CD8-positive, alpha-beta memory T cell (primary cell): Measurements from ENCODE around the gene TARDBP. TPM values are rescaled to one million over a fixed set of nuclear protein-coding genes. Genes with fewer than 3 reads are reported as not detected.

Experiments
- CTCF ChIA-PET: fragments of 350-600 bp; sonication (Branson Sonifier 250); formaldehyde crosslinking; loops from one replicate; lab custom pipeline; 2021; ENCODE audit warnings: antibody characterized with exemption; lab: Charles Lee
- POLR2A ChIA-PET: fragments of 350-600 bp; sonication (Branson Sonifier 250); formaldehyde crosslinking; loops from one replicate; lab custom pipeline; 2021; ENCODE audit warnings: antibody characterized with exemption; lab: Charles Lee
- DNase-seq, 5 donors: peaks; one replicate each; pipeline versions ENCODE4 v3.0.0 to v3.0.0-alpha.2; 2020 to 2022; ENCODE audit warnings: mixed read lengths in 1 of 5
- H3K27ac ChIP-seq: one replicate; pipeline ENCODE4 v1.7.0; 2013; ENCODE audit warnings: low read depth, mild to moderate bottlenecking, low read length, moderate library complexity
- H3K27me3 ChIP-seq: 2 replicates; pipeline ENCODE4 v1.7.0; 2013; ENCODE audit warnings: low read length, mild to moderate bottlenecking; ENCODE audit not compliant: insufficient read depth, poor library complexity, severe bottlenecking
- H3K36me3 ChIP-seq: 2 replicates; pipeline ENCODE4 v1.7.0; 2013; ENCODE audit warnings: mild to moderate bottlenecking, low read length, moderate library complexity; ENCODE audit not compliant: insufficient read depth
- H3K4me1 ChIP-seq: 2 replicates; pipeline ENCODE4 v1.7.0; 2013; ENCODE audit warnings: mild to moderate bottlenecking, low read length, moderate library complexity; ENCODE audit not compliant: insufficient read depth
- H3K4me3 ChIP-seq: 2 replicates; pipeline ENCODE4 v1.7.0; 2013; ENCODE audit warnings: mild to moderate bottlenecking, low read length
- H3K9me3 ChIP-seq: 2 replicates; pipeline ENCODE4 v1.7.0; 2013; ENCODE audit warnings: mild to moderate bottlenecking, low read length
- H3K27ac Mint-ChIP-seq, 8 donors: one replicate each; pipeline ENCODE4 v1.8.0; 2020 to 2021; ENCODE audit warnings: mixed read lengths in 8 of 8, mild to moderate bottlenecking in 6 of 8, inconsistent platforms in 3 of 8, moderate library complexity in 3 of 8
- H3K27me3 Mint-ChIP-seq, 2 donors: one replicate each; pipeline ENCODE4 v1.8.0; 2020 to 2021; ENCODE audit warnings: mixed read lengths in 2 of 2, mild to moderate bottlenecking in 1 of 2, moderate library complexity in 1 of 2
- H3K36me3 Mint-ChIP-seq, 3 donors: one replicate each; pipeline ENCODE4 v1.8.0; 2020 to 2021; ENCODE audit warnings: mixed read lengths in 3 of 3, inconsistent platforms in 1 of 3, mild to moderate bottlenecking in 1 of 3
- H3K4me1 Mint-ChIP-seq, 3 donors: one replicate each; pipeline ENCODE4 v1.8.0; 2020 to 2021; ENCODE audit warnings: mixed read lengths in 3 of 3, inconsistent platforms in 1 of 3, mild to moderate bottlenecking in 1 of 3
- H3K4me3 Mint-ChIP-seq, 7 donors: one replicate each; pipeline ENCODE4 v1.8.0; 2020 to 2021; ENCODE audit warnings: mixed read lengths in 7 of 7, mild to moderate bottlenecking in 6 of 7, moderate library complexity in 4 of 7, inconsistent platforms in 2 of 7
- H3K9me3 Mint-ChIP-seq, 5 donors: one replicate each; pipeline ENCODE4 v1.8.0; 2020 to 2022; ENCODE audit warnings: mixed read lengths in 5 of 5, mild to moderate bottlenecking in 3 of 5, moderate library complexity in 2 of 5, inconsistent platforms in 1 of 5
- polyA plus RNA-seq: library from polyadenylated mRNA; unstranded; fragments of 300-500 nt; fragmentation: Illumina TruSeq; gene quantifications from one replicate; pipeline ENCODE4 v1.2.3, GENCODE V29; 2021
- total RNA-seq, 2 experiments: library from RNA; stranded (reverse); gene quantifications; one replicate each; pipeline ENCODE4 v1.2.3, GENCODE V29; 2021

The TARDBP gene
- 100 to 1,000 TPM; 215 to 239 TPM for total RNA-seq
- polyA plus RNA-seq, result 74.5 TPM

DNA sequence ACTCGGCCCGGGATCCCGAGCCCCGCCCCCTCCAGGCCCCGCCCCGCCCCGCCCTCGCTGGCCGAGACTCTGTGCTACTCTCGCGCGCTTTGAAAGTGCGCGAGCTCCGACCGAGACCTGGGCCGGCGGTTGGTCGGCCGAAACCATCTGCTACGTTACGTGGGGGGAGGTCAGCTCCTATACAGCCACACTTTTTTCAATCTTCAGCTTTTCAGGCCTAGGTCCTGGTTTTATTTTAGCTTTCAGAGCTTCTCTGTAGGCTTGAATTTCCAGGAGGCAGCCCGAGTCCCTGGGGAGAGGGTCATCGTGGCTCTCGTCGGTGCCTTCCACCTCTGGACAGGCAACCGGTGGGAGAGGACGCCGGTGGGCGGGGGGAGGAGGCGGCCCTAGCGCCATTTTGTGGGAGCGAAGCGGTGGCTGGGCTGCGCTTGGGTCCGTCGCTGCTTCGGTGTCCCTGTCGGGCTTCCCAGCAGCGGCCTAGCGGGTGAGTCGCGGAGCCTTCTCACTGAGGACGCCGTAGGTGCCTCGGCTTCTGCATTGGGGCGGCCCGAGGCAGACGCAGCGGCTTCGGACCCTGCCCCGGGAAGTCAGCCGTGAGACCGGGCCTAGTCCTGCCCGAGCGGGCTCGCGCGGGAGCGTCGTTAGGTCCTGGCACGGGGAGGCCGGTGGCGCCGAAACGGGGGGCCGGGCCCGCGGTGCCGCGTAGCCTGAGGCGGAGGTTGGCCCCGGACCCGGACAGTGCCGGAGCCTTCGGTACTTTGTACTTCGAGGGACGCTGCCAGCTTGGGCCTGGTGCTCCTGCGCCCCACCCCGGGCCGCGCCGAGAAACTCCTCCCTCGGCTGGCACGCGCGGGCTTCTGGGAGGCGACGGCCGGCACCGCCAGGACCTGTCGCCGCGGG, at the start of gene TARDBP:
Gene TARDBP, plus strand, starts transcription at position 395 of the 900 bp plus-strand sequence. CDS start 1,074 bp downstream, outside the sequence.
- Mint-ChIP-seq H3K27ac (peak within 1 kb of the TSS; percentile 97 to 100 (median 98)), H3K36me3 (peaks cover 6 to 48% (median 12%) of the 10 kb centered on the region in 3 donors), H3K4me3 (peak within 1 kb of the TSS; percentile 91 to 97 (median 91)), H3K4me1 (peaks cover 26 to 42% (median 28%) of the 10 kb centered on the region in 3 donors), H3K27me3 (no peaks in the 10 kb centered on the region), H3K9me3 (no peaks in the 10 kb centered on the region)
- Histone ChIP-seq H3K27me3 (no peaks in the 10 kb centered on the region), H3K9me3 (no peaks in the 10 kb centered on the region), H3K36me3 (peaks cover 29% of the 10 kb centered on the region), H3K4me3 (peak within 1 kb of the TSS; percentile 76), H3K27ac (peak within 1 kb of the TSS; percentile 95), H3K4me1 (peaks cover 25% of the 10 kb centered on the region)
- CTCF ChIA-PET, result interaction anchor here (1.2 to 1.7 kb wide), 3 partner anchors 25 to 48 kb away, joined by 4 to 7 read pairs (median 4); partner anchors contain the start of gene SRM
- peak; percentile 86 to 95 (median 92) for DNase-seq
- POLR2A ChIA-PET, result interaction anchor here (0.5 to 1.7 kb wide), 5 partner anchors 25 to 897 kb away, joined by 3 to 18 read pairs (median 3); partner anchors contain the start of genes EXOSC10 and SRM

GRCh38 chr1:10965546-10966226, 46.8 kb upstream of the TARDBP start:
- Histone ChIP-seq H3K27me3 (peaks cover 11% of the 10 kb centered on the region), H3K27ac (no peak overlapping the region), H3K4me3 (no peak overlapping the region), H3K36me3 (no peaks in the 10 kb centered on the region), H3K9me3 (no peaks in the 10 kb centered on the region), H3K4me1 (peaks cover 7% of the 10 kb centered on the region)
- Mint-ChIP-seq H3K27ac (peak overlapping the region in 1 of 8 donors; percentile 37), H3K36me3 (no peaks in the 10 kb centered on the region), H3K4me1 (peaks cover 14 to 21% (median 15%) of the 10 kb centered on the region in 3 donors), H3K4me3 (peak overlapping the region in 4 of 7 donors; percentile 15 to 55 (median 37)), H3K27me3 (peaks cover 20 to 36% of the 10 kb centered on the region in 2 donors), H3K9me3 (no peaks in the 10 kb centered on the region)
- POLR2A ChIA-PET, result no interaction called here
- CTCF ChIA-PET, result no interaction called here
- DNase-seq, result peak in 2 of 5 donors; percentile 21 to 50

DNA sequence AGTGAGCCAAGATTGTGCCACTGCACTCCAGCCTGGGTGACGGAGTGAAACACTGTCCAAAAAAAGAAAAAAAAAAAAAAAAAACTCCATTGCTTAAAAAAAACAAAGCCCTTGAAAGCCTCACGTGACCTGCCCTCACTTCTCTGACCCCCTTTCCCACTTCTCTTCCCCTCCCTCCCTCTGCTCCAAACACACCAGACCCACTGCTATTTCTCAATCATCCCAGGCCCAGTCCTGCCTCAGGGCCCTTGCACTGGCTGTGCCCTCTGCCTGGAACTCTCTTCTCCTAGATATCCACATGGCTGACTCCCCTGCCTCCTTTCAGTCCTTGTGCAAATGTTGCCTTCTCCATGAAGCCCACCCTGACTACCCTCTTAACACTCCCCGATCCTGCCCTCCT, 45.4 kb upstream of the TARDBP start:
- POLR2A ChIA-PET, result no interaction called here
- Mint-ChIP-seq H3K4me1 (peaks cover 10 to 18% (median 14%) of the 10 kb centered on the region in 3 donors), H3K27me3 (peaks cover 16 to 26% of the 10 kb centered on the region in 2 donors), H3K27ac (no peak overlapping the region), H3K4me3 (peak overlapping the region in 1 of 7 donors; percentile 13), H3K9me3 (no peaks in the 10 kb centered on the region), H3K36me3 (no peaks in the 10 kb centered on the region)
- no peaks in the 10 kb centered on the region for H3K9me3 ChIP-seq
- no peaks in the 10 kb centered on the region for H3K36me3 ChIP-seq
- H3K4me3 ChIP-seq, result no peak overlapping the region
- no peak overlapping the region for H3K27ac ChIP-seq
- H3K4me1 ChIP-seq, result peaks cover 7% of the 10 kb centered on the region
- no peak for DNase-seq
- CTCF ChIA-PET, result no interaction called here
- H3K27me3 ChIP-seq, result peaks cover 15% of the 10 kb centered on the region

DNA sequence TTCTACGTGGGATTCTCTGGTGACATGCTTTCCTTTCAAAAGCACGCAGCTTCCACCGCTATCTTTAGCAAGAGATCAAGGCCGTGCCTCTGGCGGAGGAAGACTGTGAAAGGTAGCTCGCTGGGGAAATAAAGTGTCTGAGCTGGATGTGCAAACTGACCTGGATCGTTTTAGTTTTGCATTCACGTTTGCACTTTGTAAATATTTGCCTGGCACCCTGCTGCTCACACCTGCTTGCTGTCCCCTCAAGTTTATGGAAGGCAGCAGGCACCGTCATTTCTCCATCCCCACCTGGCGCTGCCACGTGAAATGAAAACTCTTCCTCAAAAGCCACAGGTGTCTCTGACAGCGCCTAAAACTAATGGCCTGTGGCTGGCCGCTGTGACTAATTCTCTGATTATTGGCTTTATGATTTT, 44.0 kb upstream of the TARDBP start:
- no peak overlapping the region for H3K4me3 ChIP-seq
- H3K36me3 ChIP-seq, result no peaks in the 10 kb centered on the region
- H3K4me3 Mint-ChIP-seq, result peak overlapping the region in 2 of 7 donors; percentile 34 to 76
- H3K27me3 Mint-ChIP-seq, result peaks cover 15 to 18% of the 10 kb centered on the region in 2 donors
- no peak overlapping the region for H3K27ac Mint-ChIP-seq
- ChIA-PET CTCF (no interaction called here), POLR2A (no interaction called here)
- H3K9me3 ChIP-seq, result no peaks in the 10 kb centered on the region
- H3K9me3 Mint-ChIP-seq, result no peaks in the 10 kb centered on the region
- DNase-seq, result no peak
- peaks cover 10 to 18% (median 14%) of the 10 kb centered on the region in 3 donors for H3K4me1 Mint-ChIP-seq
- H3K36me3 Mint-ChIP-seq, result no peaks in the 10 kb centered on the region
- H3K4me1 ChIP-seq, result peaks cover 7% of the 10 kb centered on the region
- H3K27ac ChIP-seq, result no peak overlapping the region
- peaks cover 15% of the 10 kb centered on the region for H3K27me3 ChIP-seq

- Histone ChIP-seq H3K9me3 (no peaks in the 10 kb centered on the region), H3K4me1 (peaks cover 7% of the 10 kb centered on the region), H3K36me3 (no peaks in the 10 kb centered on the region), H3K27me3 (peaks cover 8% of the 10 kb centered on the region), H3K4me3 (no peak overlapping the region), H3K27ac (no peak overlapping the region)
- H3K36me3 Mint-ChIP-seq, result no peaks in the 10 kb centered on the region
- peaks cover 10 to 18% (median 14%) of the 10 kb centered on the region in 3 donors for H3K4me1 Mint-ChIP-seq
- ChIA-PET POLR2A (no interaction called here), CTCF (no interaction called here)
- H3K27ac Mint-ChIP-seq, result no peak overlapping the region
- H3K9me3 Mint-ChIP-seq, result no peaks in the 10 kb centered on the region
- DNase-seq, result no peak
- H3K27me3 Mint-ChIP-seq, result peaks cover 8 to 15% of the 10 kb centered on the region in 2 donors
- no peak overlapping the region for H3K4me3 Mint-ChIP-seq
Measured at GRCh38 chr1:10969267-10969970, 43.0 kb upstream of the TARDBP start.

GRCh38 chr1:10969971-10970332, 42.5 kb upstream of the TARDBP start:
- Histone ChIP-seq H3K4me1 (peaks cover 6% of the 10 kb centered on the region), H3K4me3 (no peak overlapping the region), H3K9me3 (no peaks in the 10 kb centered on the region), H3K27ac (no peak overlapping the region), H3K36me3 (no peaks in the 10 kb centered on the region), H3K27me3 (peaks cover 8% of the 10 kb centered on the region)
- H3K4me3 Mint-ChIP-seq, result no peak overlapping the region
- ChIA-PET POLR2A (no interaction called here), CTCF (no interaction called here)
- peaks cover 8 to 15% (median 11%) of the 10 kb centered on the region in 3 donors for H3K4me1 Mint-ChIP-seq
- no peaks in the 10 kb centered on the region for H3K36me3 Mint-ChIP-seq
- H3K27ac Mint-ChIP-seq, result no peak overlapping the region
- DNase-seq, result no peak
- peaks cover 6 to 12% of the 10 kb centered on the region in 2 donors for H3K27me3 Mint-ChIP-seq
- H3K9me3 Mint-ChIP-seq, result no peaks in the 10 kb centered on the region

- Mint-ChIP-seq H3K9me3 (no peaks in the 10 kb centered on the region), H3K27me3 (peaks cover 5 to 14% of the 10 kb centered on the region in 2 donors), H3K4me1 (peaks cover 0 to under 1% (median 0%) of the 10 kb centered on the region in 3 donors), H3K36me3 (no peaks in the 10 kb centered on the region), H3K27ac (no peak overlapping the region), H3K4me3 (no peak overlapping the region)
- no peaks in the 10 kb centered on the region for H3K4me1 ChIP-seq
- H3K4me3 ChIP-seq, result no peak overlapping the region
- CTCF ChIA-PET, result interaction anchor here (0.9 kb wide), 1 partner anchor 13 kb away, joined by 3 read pairs; no protein-coding TSS in a partner anchor
- H3K36me3 ChIP-seq, result no peaks in the 10 kb centered on the region
- peaks cover 4% of the 10 kb centered on the region for H3K27me3 ChIP-seq
- no peak overlapping the region for H3K27ac ChIP-seq
- POLR2A ChIA-PET, result no interaction called here
- no peak for DNase-seq
- no peaks in the 10 kb centered on the region for H3K9me3 ChIP-seq
Measured at GRCh38 chr1:10973552-10973951, 38.9 kb upstream of the TARDBP start.
